Dendritic cell treated with granulocyte-macrophage colony-stimulating factor and Interleukin-4, amounts not matched to agents 40 ng/mL and 50 ng/mL, for 4 days (primary cell): ENCODE results near the gene PRKCH.

Experiments used
- H3K27ac Mint-ChIP-seq: one replicate; pipeline ENCODE4 v1.8.0; 2022; ENCODE audit warnings: mild to moderate bottlenecking, mixed read lengths
- H3K27me3 Mint-ChIP-seq: one replicate; pipeline ENCODE4 v1.8.0; 2022; ENCODE audit warnings: mild to moderate bottlenecking, mixed read lengths
- H3K36me3 Mint-ChIP-seq: one replicate; pipeline ENCODE4 v1.8.0; 2022; ENCODE audit warnings: low read depth, mixed read lengths
- H3K4me1 Mint-ChIP-seq: one replicate; pipeline ENCODE4 v1.8.0; 2022; ENCODE audit warnings: low read depth, mixed read lengths
- H3K4me3 Mint-ChIP-seq: one replicate; pipeline ENCODE4 v1.8.0; 2022; ENCODE audit warnings: mild to moderate bottlenecking, moderate library complexity, mixed read lengths
- H3K9me3 Mint-ChIP-seq: one replicate; pipeline ENCODE4 v1.8.0; 2022; ENCODE audit warnings: mixed read lengths
- intact Hi-C: fragments of 100-400 bp; cut with micrococcal nuclease; formaldehyde crosslinking; loops from one replicate; pipeline ENCODE4 v1.15.0; 2022

Gene PRKCH

GRCh38 chr14:61321385-61322010 is at the start of gene PRKCH:
PRKCH (plus strand) TSS chr14:61321579; CDS start chr14:61322102, 523 bp downstream.
- Mint-ChIP-seq H3K27me3 (peaks cover 23% of the 10 kb centered on the region), H3K27ac (peak within 1 kb of the TSS; percentile 48), H3K4me1 (peaks cover 13% of the 10 kb centered on the region), H3K4me3 (peak within 1 kb of the TSS; percentile 86), H3K36me3 (no peaks in the 10 kb centered on the region), H3K9me3 (no peaks in the 10 kb centered on the region)
- intact Hi-C loops = no loop called here

DNA sequence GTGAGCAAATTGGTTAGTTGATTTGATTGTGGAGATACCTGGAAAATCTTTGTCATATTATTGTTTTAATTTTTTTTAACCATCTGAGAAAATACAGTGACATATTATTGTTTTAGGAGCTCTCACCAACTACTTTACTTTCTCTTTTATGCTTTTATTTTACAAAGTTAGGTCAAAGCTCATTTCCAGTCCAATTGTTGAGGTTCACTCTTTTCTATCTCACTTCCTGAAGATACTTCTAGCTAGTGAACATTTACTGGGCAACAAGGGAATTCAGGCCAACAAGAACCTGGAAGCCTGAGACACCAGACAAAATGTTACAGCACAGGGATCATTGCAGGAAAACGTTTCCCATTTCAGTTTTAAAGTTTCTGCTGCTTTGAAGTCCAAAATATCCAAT is 44.1 kb upstream of the PRKCH start:
- intact Hi-C loops = no loop called here
- Mint-ChIP-seq H3K27me3 (peaks cover 57% of the 10 kb centered on the region), H3K9me3 (no peaks in the 10 kb centered on the region), H3K4me1 (peaks cover 16% of the 10 kb centered on the region), H3K36me3 (no peaks in the 10 kb centered on the region), H3K4me3 (no peak overlapping the region), H3K27ac (no peak overlapping the region)

DNA sequence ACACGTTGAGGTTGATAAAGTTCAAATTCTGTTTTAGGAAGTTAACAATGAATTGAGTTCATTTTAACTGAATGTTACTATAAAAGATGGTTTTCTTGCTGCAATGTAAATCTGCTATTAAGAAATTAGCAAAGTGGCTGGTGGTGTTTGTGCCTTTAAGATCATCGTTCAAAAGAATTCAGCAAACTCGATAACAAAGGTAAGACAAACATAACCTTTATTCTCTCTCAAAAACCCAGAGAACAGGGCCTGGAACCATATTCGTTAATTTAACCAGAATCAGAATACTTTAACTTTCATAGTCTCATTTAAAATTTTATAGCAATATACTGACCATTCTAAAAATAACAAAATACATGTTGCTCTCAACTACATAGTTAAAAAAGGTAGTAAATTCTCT is 43.6 kb upstream of the PRKCH start:
- Mint-ChIP-seq H3K4me3 (no peak overlapping the region), H3K27ac (no peak overlapping the region), H3K9me3 (no peaks in the 10 kb centered on the region), H3K4me1 (peaks cover 16% of the 10 kb centered on the region), H3K36me3 (no peaks in the 10 kb centered on the region), H3K27me3 (peaks cover 55% of the 10 kb centered on the region)
- intact Hi-C loops = no loop called here

- Mint-ChIP-seq H3K4me1 (peaks cover 16% of the 10 kb centered on the region), H3K27me3 (peaks cover 62% of the 10 kb centered on the region), H3K36me3 (no peaks in the 10 kb centered on the region), H3K9me3 (no peaks in the 10 kb centered on the region), H3K27ac (no peak overlapping the region), H3K4me3 (no peak overlapping the region)
- intact Hi-C loops = no loop called here
These were observed 42.3 kb upstream of the PRKCH start for GRCh38 chr14:61279082-61279481.

DNA sequence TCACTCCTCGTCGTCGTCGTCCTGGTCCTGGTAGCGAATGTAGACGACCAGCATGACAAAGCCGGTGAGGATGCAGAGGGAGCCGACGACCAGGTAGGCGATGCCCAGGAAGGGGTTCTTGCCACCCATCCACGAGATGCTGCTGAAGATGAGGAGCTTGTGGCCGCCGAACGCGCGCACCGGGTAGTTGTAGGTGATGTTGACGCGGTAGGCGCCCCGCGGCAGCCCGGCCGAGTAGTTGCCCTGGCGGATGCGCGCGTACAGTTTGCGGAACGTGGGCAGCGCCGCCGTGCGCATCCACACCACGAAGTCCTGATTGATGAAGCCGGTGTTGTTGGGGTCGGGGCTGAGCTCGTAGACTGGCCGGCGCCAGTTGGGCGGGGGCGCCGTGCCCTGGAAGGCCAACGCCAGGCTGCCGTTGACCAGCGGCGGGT is 41.3 kb upstream of the PRKCH start:
- Mint-ChIP-seq H3K9me3 (no peaks in the 10 kb centered on the region), H3K4me1 (peaks cover 16% of the 10 kb centered on the region), H3K36me3 (no peaks in the 10 kb centered on the region), H3K4me3 (peak overlapping the region; percentile 70), H3K27ac (no peak overlapping the region), H3K27me3 (peaks cover 61% of the 10 kb centered on the region)
- intact Hi-C loops = no loop called here

DNA sequence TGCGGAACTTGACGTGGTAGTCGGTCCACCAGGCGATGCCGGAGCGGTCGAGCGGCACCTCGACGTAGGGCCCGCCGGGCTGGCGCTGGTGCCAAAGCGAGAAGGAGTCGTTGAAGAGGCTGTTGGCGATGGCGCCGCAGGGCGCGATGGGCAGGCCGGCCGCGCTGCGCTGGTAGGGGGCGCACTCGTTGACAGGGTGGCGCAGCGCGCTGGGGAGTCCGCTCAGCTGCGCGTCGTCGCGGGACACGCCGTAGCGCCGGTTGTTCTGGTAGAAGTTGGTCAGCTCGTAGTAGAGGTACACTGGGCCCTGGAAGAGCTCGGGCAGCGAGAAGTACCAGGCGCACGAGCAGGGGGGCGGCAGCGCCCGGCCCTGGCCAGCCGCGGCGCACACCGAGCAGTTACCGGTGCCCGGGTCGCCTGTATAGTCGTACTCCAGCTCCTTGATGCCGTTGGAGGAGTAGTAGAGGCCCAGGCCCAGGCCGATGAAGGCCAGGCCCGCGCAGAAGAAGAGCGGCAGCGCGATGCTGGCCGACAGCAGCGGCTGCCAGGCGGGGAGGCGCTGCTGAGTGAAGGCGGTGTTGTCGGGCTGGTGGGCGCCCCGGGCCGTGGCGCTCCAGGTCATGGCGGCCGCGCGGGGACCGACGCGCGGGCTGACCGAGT is 40.7 kb upstream of the PRKCH start:
- Mint-ChIP-seq H3K27me3 (peaks cover 63% of the 10 kb centered on the region), H3K9me3 (no peaks in the 10 kb centered on the region), H3K36me3 (no peaks in the 10 kb centered on the region), H3K4me1 (peaks cover 16% of the 10 kb centered on the region), H3K27ac (no peak overlapping the region), H3K4me3 (peak overlapping the region; percentile 70)
- intact Hi-C loops = no loop called here

DNA sequence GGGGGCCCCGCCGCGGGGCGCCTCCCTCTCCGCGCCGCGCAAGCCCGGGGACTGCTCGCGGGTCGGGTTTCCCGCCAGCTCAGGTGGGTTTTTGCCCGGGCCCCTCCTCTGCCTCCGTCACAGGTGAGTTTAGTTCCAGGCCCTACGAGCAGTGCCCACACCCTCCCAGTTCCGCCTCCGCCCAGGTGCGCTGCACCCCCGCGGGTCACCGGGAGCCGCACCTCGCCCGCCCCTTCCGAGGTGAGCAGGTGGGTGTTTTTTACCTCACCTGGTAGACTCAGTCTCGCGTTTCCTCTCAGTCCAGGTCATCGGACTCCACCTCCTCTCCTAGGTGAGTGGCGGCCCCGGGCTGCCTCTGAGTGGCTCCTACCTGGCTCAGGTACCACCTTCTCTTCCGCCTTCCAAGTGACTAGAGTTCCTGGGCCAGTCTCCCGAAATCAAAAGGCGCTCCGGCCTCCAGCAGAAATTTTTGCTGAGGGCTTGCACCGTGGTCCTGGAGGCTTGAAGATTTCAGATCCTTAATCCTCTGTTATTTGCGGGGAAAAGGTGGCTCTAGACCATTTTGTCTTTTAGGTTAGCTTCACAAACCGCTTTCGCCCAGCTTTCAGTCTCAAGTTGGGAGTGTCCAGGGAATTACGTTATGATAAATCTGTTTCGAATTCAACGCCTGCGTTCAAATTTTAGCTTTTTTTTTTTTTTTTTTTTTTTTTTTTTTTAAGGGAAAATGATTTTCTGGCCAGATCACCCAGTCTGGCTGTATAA is 40.0 kb upstream of the PRKCH start, which contains the start of gene TMEM30B:
Gene TMEM30B (minus strand): TSS at position 153 of the 762 bp plus-strand sequence. CDS start 191 bp downstream, outside the sequence.
- Mint-ChIP-seq H3K36me3 (no peaks in the 10 kb centered on the region), H3K4me1 (peaks cover 16% of the 10 kb centered on the region), H3K27ac (no peak within 1 kb of the TSS), H3K27me3 (peaks cover 65% of the 10 kb centered on the region), H3K4me3 (peak within 1 kb of the TSS; percentile 70), H3K9me3 (no peaks in the 10 kb centered on the region)
- intact Hi-C loops = no loop called here

GRCh38 chr14:61281948-61282275 is 39.5 kb upstream of the PRKCH start:
- H3K27ac Mint-ChIP-seq = no peak overlapping the region
- no peaks in the 10 kb centered on the region for H3K9me3 Mint-ChIP-seq
- intact Hi-C loops = no loop called here
- peaks cover 63% of the 10 kb centered on the region for H3K27me3 Mint-ChIP-seq
- no peaks in the 10 kb centered on the region for H3K36me3 Mint-ChIP-seq
- no peak overlapping the region for H3K4me3 Mint-ChIP-seq
- peaks cover 16% of the 10 kb centered on the region for H3K4me1 Mint-ChIP-seq

DNA sequence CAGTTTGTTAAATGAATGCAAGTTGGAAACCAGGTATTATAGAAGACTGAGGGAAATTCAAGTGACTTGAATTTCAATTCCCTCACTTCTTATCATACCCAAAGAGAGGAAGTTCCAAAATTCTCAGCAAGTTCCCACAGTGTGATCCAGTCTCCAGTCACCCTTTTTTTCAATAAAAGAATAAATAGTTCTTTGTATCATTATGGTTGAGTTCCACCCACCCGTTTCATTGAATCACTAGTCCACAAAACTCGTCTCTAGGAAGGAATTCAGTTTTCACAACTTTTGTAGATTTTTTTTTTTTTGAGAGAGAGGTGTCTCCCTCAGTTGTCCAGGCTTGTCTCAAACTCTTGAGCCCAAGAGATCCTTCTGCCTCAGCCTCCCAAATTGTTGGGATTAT is 38.6 kb upstream of the PRKCH start:
- Mint-ChIP-seq H3K27ac (no peak overlapping the region), H3K4me3 (no peak overlapping the region), H3K9me3 (no peaks in the 10 kb centered on the region), H3K36me3 (no peaks in the 10 kb centered on the region), H3K4me1 (peaks cover 16% of the 10 kb centered on the region), H3K27me3 (peaks cover 60% of the 10 kb centered on the region)
- intact Hi-C loops = no loop called here

- Mint-ChIP-seq H3K27me3 (peaks cover 55% of the 10 kb centered on the region), H3K4me1 (peaks cover 16% of the 10 kb centered on the region), H3K4me3 (no peak overlapping the region), H3K36me3 (no peaks in the 10 kb centered on the region), H3K9me3 (no peaks in the 10 kb centered on the region), H3K27ac (no peak overlapping the region)
- intact Hi-C loops = no loop called here
These were observed 37.4 kb upstream of the PRKCH start for GRCh38 chr14:61284001-61284400.

DNA sequence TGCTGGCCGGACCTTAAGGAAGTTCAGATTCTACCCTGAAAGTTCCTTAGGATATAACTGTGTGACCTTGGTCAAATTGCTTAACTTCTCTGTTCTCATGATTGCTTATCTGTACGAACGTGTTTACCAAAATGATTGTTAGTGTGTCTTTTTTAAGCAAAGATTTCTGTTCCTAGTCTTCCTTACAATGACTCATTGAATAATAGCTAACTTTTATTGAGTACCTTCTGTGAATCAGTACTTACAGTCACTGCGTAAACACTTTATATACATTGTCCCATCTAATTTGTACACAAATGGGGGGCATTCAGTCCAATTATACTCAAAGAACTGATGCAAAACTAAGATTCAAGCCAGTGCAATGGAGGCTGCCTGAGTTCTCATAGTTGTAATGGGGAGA is 36.0 kb upstream of the PRKCH start:
- H3K27me3 Mint-ChIP-seq = peaks cover 43% of the 10 kb centered on the region
- H3K9me3 Mint-ChIP-seq = no peaks in the 10 kb centered on the region
- H3K27ac Mint-ChIP-seq = no peak overlapping the region
- intact Hi-C loops = loop anchor here (1.0 kb wide), 1 partner anchor 16 kb away; no protein-coding TSS in a partner anchor
- H3K4me3 Mint-ChIP-seq = no peak overlapping the region
- H3K4me1 Mint-ChIP-seq = peaks cover 10% of the 10 kb centered on the region
- no peaks in the 10 kb centered on the region for H3K36me3 Mint-ChIP-seq

DNA sequence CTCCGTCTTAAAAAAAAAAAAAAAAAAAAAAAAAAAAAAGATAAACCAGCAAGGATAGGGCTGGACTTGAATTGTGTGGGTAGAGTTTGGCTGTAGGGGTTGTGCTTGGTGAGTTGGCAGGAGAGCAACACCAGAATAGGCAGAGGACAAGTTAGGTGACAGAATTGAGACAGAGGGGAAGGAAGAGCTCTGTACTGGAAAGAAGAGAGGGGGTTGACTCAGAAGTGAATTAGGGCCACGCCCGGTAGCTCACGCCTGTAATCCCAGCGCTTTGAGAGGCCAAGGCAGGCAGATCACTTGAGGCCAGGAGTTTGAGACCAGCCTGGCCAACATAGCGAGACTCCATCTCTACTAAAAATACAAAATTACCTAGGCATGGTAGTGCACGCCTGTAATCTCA is 34.2 kb upstream of the PRKCH start:
- H3K4me3 Mint-ChIP-seq = no peak overlapping the region
- H3K9me3 Mint-ChIP-seq = no peaks in the 10 kb centered on the region
- H3K4me1 Mint-ChIP-seq = no peaks in the 10 kb centered on the region
- no peaks in the 10 kb centered on the region for H3K36me3 Mint-ChIP-seq
- no peak overlapping the region for H3K27ac Mint-ChIP-seq
- intact Hi-C loops = loop anchor here (2.0 kb wide), 1 partner anchor 936 kb away; no protein-coding TSS in a partner anchor
- H3K27me3 Mint-ChIP-seq = peaks cover 28% of the 10 kb centered on the region

- Mint-ChIP-seq H3K4me1 (no peaks in the 10 kb centered on the region), H3K27ac (no peak overlapping the region), H3K36me3 (no peaks in the 10 kb centered on the region), H3K4me3 (no peak overlapping the region), H3K27me3 (peaks cover 20% of the 10 kb centered on the region), H3K9me3 (no peaks in the 10 kb centered on the region)
- intact Hi-C loops = no loop called here
These were observed 33.2 kb upstream of the PRKCH start for GRCh38 chr14:61288228-61288627.

- H3K27ac Mint-ChIP-seq = no peak overlapping the region
- H3K4me1 Mint-ChIP-seq = no peaks in the 10 kb centered on the region
- intact Hi-C loops = no loop called here
These were observed 32.7 kb upstream of the PRKCH start for GRCh38 chr14:61288720-61289119.

More at GRCh38 chr14:61288720-61289119, 32.7 kb upstream of the PRKCH start:
- H3K9me3 Mint-ChIP-seq = no peaks in the 10 kb centered on the region
- H3K4me3 Mint-ChIP-seq = no peak overlapping the region
- no peaks in the 10 kb centered on the region for H3K36me3 Mint-ChIP-seq
- peaks cover 16% of the 10 kb centered on the region for H3K27me3 Mint-ChIP-seq
